ENCODE data around the gene ZIC1. TPM values are rescaled to one million over a fixed set of nuclear protein-coding genes. Genes with fewer than 3 reads are reported as not detected.

Gene ZIC1
- total RNA-seq, 2 donors from 2014 or later: not detected

DNA sequence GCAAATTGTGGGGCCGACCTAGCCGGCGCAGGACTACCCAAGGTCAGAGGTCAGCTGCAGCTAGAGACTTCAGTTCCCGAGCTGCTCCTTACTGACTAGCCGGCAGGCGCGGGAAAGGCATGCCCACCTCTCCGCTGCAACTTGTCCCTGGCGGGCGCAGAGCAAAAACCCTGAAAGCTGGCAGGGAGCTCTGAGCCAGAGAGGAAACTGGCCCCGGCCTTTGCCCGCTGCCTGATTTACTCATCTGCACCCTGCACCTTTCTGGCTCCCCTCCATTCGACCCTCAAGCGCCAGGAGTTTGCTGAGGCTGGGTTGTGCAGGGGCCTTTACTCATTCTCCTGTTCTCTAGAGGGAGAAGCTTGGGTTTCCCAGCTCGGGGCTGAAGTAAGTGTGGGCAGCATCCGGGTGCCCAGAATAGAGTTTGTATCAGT is 4.3 kb upstream of the ZIC1 start:
- Mint-ChIP-seq H3K4me3 (no peak overlapping the region), H3K27ac (no peak overlapping the region), H3K4me1 (ENCODE audit: low read depth) (peaks cover 10% of the 10 kb centered on the region), H3K9me3 (peaks cover 2 to 3% of the 10 kb centered on the region in 2 donors), H3K27me3 (ENCODE audit: low read depth) (peaks cover 88% of the 10 kb centered on the region), H3K36me3 (ENCODE audit: insufficient read depth in 2 of 2) (peaks cover 16% of the 10 kb centered on the region in 2 donors)
- DNase-seq (no peak), ATAC-seq (replicated peaks in 1 of 2) (no peak)

DNA sequence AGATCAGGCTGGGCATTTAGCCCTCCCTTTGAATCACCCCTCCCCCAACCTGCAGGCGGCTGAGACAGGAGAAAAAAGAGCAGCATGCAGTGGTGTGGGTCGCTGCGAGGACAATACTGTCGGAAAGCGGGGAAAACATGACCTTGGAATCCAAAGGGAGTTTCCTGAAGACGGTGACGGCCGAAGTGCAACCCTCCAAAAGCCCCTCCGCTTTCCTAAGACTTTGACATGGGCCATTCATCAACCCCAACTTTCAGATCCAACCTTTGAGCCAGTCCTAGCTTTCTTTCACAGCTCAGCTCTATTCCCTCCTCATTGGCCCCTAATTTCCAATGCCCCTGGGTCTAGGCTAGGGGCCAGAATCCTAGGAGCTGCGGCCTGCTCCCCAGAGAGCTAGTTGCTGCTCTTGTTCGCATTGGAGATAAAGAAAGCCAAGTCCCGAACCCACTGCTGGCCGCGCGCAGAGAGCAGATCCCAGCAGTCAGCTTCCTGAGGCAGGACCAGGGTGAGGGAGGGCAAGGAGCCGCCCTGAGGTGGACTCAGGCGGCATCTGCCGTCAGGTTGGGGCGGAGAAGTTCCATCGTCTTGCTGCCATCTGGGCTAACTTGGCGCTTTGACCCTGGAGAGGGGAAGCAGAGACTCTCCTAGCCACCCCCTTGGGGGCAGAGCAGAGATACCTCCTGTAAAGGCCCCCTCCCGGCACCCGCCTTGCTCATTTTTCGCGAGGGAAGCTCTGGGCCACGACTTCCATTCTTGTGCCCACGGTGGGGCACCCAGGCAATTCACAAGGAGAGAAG is 3.7 kb upstream of the ZIC1 start:
- no peak for DNase-seq
- peaks cover 16% of the 10 kb centered on the region in 2 donors for H3K36me3 Mint-ChIP-seq (ENCODE audit: insufficient read depth in 2 of 2)
- H3K4me3 Mint-ChIP-seq: no peak overlapping the region
- peaks cover 86% of the 10 kb centered on the region for H3K27me3 Mint-ChIP-seq (ENCODE audit: low read depth)
- no peak for ATAC-seq (replicated peaks in 1 of 2)
- peaks cover 10% of the 10 kb centered on the region for H3K4me1 Mint-ChIP-seq (ENCODE audit: low read depth)
- H3K9me3 Mint-ChIP-seq: peaks cover 2 to 3% of the 10 kb centered on the region in 2 donors
- no peak overlapping the region for H3K27ac Mint-ChIP-seq

DNA sequence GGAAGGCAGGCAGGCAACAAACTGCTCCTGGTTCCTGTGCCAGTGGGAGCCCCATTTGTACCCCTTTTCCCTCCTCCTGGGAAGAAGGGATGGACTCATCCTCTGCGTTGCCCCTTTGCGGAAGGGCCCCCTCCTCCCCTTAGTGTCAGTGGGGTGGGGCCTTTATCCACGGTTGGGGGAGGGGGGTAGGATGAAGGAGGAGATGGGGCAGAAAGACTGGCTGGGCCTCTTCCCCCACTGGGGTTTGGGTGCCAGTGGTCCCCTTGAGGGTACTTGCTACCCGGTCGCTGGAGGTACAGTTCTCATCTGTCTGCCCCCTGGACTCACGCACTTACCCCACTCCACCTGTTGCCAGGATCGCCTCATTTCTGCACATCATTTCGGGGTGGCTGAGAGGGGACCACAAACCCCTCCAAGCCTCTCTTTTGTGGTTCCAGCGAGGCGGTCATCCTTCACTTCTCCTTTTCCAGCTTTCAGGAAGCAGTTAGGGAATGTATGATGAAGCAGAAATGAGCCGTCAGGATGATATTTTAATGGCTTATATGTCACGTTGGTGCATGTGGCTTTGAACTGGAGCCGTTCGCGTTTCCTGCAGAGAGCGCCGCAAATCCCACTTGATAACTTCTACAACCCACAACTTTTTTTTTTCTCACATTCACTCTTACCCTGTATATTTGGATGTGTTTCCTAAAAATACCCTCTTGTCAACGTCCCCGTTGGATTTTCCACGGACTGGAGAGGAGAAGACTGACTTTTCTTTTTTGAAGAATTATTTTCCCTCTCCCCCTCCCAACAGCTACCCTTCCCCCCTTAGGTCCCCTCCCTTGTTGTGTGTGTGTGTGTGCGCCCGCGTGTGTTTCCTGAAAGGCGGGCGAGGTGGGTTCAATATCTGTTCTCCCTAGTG is 2.9 kb upstream of the ZIC1 start, which contains the start of gene ZIC4:
Gene ZIC4 (minus strand): TSS at position 516 of the 904 bp plus-strand sequence. CDS start 3,746 bp downstream, outside the sequence.
- H3K9me3 Mint-ChIP-seq: peaks cover 2 to 3% of the 10 kb centered on the region in 2 donors
- H3K36me3 Mint-ChIP-seq (ENCODE audit: insufficient read depth in 2 of 2): peaks cover 16% of the 10 kb centered on the region in 2 donors
- peaks cover 84% of the 10 kb centered on the region for H3K27me3 Mint-ChIP-seq (ENCODE audit: low read depth)
- H3K4me1 Mint-ChIP-seq (ENCODE audit: low read depth): peaks cover 17% of the 10 kb centered on the region
- ATAC-seq (replicated peaks in 1 of 2) (no peak), DNase-seq (no peak)
- H3K4me3 Mint-ChIP-seq: no peak within 1 kb of the TSS
- H3K27ac Mint-ChIP-seq: peak within 1 kb of the TSS; percentile 2

DNA sequence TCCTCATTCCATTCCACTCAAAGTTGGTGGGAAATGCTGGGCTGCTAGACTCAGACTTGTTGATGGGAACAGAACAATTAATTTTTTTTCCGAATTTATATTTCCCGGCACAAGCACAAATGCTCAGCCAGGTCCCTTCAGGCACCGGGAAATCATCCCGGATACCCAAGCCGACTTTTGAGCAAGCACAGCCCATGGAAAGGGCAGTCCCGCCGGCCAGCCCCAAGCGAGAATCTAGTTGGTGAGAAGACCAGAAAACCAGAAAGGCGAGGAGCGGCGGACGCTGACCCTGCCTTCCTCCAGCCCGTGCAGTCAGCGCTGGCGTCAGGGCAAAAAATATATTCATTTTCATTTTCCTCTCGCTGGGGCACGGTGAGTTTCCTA is 2.1 kb upstream of the ZIC1 start:
- Mint-ChIP-seq H3K4me1 (ENCODE audit: low read depth) (peaks cover 23% of the 10 kb centered on the region), H3K27ac (peak overlapping the region; percentile 2), H3K4me3 (no peak overlapping the region), H3K27me3 (ENCODE audit: low read depth) (peaks cover 83% of the 10 kb centered on the region), H3K36me3 (ENCODE audit: insufficient read depth in 2 of 2) (peaks cover 16 to 18% of the 10 kb centered on the region in 2 donors), H3K9me3 (peaks cover 2 to 6% of the 10 kb centered on the region in 2 donors)
- ATAC-seq (replicated peaks in 1 of 2) (no peak), DNase-seq (no peak)

DNA sequence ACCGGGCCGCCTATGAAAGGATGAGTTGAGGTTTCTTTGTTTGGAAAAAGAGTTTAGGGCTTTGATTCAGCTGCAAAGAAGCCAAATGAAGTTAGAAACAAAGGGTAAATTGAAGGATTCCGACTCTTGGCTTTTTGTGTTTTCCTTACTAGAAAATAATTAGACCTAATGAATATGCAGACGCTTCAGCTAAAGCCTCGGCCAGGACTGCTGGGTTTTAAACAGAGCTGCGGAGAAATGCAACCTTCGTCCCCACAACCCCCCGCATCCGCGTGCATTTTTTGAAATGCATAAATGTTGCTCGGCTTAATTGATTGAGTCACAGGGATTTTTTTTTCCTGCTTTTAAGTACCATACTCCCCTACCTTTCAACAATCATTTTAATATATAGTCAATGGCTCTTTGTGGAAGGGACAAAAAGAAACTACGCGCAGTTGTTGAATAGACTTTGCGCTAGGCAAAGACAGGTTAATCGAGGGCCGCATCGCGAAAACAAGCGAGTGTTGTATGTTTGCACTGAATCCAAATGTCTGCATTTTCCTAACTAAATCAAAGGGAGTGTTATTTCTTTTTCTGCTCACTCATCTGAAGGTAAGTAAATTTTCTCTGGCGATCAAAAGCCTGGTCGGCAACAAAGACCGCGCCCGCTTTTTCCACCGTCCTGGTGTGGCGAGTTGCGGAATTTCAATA is 1.5 kb upstream of the ZIC1 start:
- ATAC-seq (replicated peaks in 1 of 2) (no peak), DNase-seq (no peak)
- peak overlapping the region; percentile 2 for H3K27ac Mint-ChIP-seq
- H3K4me3 Mint-ChIP-seq: no peak overlapping the region
- H3K27me3 Mint-ChIP-seq (ENCODE audit: low read depth): peaks cover 82% of the 10 kb centered on the region
- peaks cover 16 to 21% of the 10 kb centered on the region in 2 donors for H3K36me3 Mint-ChIP-seq (ENCODE audit: insufficient read depth in 2 of 2)
- H3K9me3 Mint-ChIP-seq: peaks cover 2 to 6% of the 10 kb centered on the region in 2 donors
- peaks cover 23% of the 10 kb centered on the region for H3K4me1 Mint-ChIP-seq (ENCODE audit: low read depth)

DNA sequence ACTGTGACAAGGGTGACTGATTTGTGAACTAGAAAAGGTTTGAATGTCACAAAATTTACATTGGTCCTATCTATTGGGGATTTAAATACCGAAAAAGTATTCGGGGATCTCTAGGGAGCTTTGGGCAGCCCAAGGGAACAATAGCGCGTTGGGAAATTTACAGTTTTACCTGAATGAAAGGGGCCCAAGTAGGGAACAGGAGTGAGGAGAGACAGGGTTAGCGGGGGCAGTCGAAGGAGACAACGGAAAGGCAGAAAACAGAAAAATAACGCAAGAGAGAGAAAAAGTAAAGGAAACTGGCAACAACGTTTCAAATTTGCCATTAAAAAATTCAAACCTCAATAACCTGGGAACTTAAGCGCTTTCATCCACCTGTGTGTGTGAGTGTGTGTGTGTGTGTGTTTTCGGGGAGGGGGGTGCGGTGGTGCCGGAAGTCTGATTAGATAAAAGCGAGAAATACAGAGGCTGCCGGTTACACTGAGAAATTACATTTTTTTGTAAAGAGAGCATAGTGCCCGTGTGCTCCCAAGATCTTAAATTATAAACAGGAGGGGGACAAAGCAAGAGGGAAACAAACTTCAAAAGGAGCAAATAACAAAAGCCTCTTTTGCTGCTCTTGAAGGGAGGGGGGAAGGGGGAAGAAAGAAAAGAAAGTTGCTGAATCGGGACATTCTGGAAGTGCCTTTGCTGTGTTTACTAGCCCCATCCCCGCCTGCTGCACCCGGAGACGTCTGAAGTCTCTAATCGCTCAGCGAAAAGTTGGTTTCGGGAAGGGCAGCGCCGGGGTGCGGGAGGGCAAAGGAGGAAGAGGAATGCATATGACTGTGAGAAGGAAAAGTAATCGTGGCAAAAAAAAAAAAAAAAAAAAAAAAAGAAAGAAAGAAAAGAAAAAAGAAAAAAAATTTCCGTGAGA is 721 bp upstream of the ZIC1 start:
- ATAC-seq (replicated peaks in 1 of 2): no peak
- H3K27ac Mint-ChIP-seq: peak overlapping the region; percentile 89
- peaks cover 28% of the 10 kb centered on the region for H3K4me1 Mint-ChIP-seq (ENCODE audit: low read depth)
- no peak for DNase-seq
- peaks cover 19 to 22% of the 10 kb centered on the region in 2 donors for H3K36me3 Mint-ChIP-seq (ENCODE audit: insufficient read depth in 2 of 2)
- peaks cover 83% of the 10 kb centered on the region for H3K27me3 Mint-ChIP-seq (ENCODE audit: low read depth)
- H3K9me3 Mint-ChIP-seq: peaks cover 3 to 6% of the 10 kb centered on the region in 2 donors
- H3K4me3 Mint-ChIP-seq: peak overlapping the region; percentile 27 to 48

DNA sequence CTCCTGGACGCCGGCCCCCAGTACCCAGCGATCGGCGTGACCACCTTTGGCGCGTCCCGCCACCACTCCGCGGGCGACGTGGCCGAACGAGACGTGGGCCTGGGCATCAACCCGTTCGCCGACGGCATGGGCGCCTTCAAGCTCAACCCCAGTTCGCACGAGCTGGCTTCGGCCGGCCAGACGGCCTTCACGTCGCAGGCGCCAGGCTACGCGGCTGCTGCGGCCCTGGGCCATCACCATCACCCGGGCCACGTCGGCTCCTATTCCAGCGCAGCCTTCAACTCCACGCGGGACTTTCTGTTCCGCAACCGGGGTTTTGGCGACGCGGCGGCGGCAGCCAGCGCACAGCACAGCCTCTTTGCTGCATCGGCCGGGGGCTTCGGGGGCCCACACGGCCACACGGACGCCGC is 956 bp downstream of the ZIC1 start:
- Mint-ChIP-seq H3K27ac (no peak overlapping the region), H3K9me3 (peaks cover 4 to 6% of the 10 kb centered on the region in 2 donors), H3K36me3 (ENCODE audit: insufficient read depth in 2 of 2) (peaks cover 22 to 23% of the 10 kb centered on the region in 2 donors), H3K4me3 (peak overlapping the region in 1 of 2 donors; percentile 59), H3K27me3 (ENCODE audit: low read depth) (peaks cover 82% of the 10 kb centered on the region), H3K4me1 (ENCODE audit: low read depth) (peaks cover 31% of the 10 kb centered on the region)
- DNase-seq (no peak), ATAC-seq (replicated peaks in 1 of 2) (no peak)

DNA sequence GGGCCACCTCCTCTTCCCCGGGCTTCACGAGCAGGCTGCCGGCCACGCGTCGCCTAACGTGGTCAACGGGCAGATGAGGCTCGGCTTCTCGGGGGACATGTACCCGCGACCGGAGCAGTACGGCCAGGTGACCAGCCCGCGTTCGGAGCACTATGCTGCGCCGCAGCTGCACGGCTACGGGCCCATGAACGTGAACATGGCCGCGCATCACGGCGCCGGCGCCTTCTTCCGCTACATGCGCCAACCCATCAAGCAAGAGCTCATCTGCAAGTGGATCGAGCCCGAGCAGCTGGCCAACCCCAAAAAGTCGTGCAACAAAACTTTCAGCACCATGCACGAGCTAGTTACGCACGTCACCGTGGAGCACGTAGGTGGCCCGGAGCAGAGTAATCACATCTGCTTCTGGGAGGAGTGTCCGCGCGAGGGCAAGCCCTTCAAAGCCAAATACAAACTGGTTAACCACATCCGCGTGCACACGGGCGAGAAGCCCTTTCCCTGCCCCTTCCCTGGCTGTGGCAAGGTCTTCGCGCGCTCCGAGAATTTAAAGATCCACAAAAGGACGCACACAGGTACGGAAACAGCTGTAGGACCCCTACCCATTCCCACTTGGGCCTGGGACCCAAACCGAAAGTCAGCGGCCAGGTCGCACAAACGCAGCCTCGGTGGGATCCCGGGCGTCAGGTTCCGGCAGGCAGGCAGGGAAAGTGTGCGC is 1.5 kb downstream of the ZIC1 start:
- no peak for DNase-seq
- ATAC-seq (replicated peaks in 1 of 2): peak in 1 of 2 donors; percentile 36
- H3K9me3 Mint-ChIP-seq: peaks cover 4 to 6% of the 10 kb centered on the region in 2 donors
- peaks cover 82% of the 10 kb centered on the region for H3K27me3 Mint-ChIP-seq (ENCODE audit: low read depth)
- H3K4me3 Mint-ChIP-seq: peak overlapping the region; percentile 59 to 80
- peaks cover 22 to 23% of the 10 kb centered on the region in 2 donors for H3K36me3 Mint-ChIP-seq (ENCODE audit: insufficient read depth in 2 of 2)
- no peak overlapping the region for H3K27ac Mint-ChIP-seq
- peaks cover 31% of the 10 kb centered on the region for H3K4me1 Mint-ChIP-seq (ENCODE audit: low read depth)

DNA sequence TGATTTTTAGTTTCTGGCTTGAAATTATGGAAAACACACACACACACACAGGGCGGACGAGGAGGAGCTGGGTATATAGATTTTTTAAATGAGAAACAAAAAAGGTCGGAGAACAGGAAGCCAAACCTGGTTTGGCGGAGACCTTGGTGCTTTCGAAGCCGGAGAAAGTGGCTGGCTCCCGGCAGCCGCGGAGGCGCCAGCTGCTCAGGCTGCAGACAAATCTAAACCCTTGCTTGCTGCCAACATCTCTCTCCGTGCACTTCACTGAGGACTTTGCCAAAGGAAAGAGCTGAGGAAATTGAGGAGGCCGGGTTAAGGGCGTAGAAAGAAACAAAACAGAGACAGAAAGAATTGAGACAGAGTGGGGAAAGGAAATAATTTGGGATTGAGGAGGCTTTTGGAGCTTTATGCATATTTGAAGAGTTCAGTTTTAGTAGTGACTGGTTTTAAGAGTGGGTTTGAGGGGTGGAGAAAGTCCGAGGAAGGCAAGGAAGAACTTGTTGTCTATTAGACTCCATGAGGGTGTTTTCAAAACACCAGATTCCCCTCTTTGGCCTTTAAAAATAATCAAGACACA is 2.2 kb downstream of the ZIC1 start:
- DNase-seq: no peak
- Mint-ChIP-seq H3K4me1 (ENCODE audit: low read depth) (peaks cover 31% of the 10 kb centered on the region), H3K27me3 (ENCODE audit: low read depth) (peaks cover 76% of the 10 kb centered on the region), H3K4me3 (peak overlapping the region; percentile 59 to 80), H3K27ac (peak overlapping the region; percentile 80), H3K9me3 (peaks cover 4 to 6% of the 10 kb centered on the region in 2 donors), H3K36me3 (ENCODE audit: insufficient read depth in 2 of 2) (peaks cover 21 to 23% of the 10 kb centered on the region in 2 donors)
- no peak for ATAC-seq (replicated peaks in 1 of 2)

DNA sequence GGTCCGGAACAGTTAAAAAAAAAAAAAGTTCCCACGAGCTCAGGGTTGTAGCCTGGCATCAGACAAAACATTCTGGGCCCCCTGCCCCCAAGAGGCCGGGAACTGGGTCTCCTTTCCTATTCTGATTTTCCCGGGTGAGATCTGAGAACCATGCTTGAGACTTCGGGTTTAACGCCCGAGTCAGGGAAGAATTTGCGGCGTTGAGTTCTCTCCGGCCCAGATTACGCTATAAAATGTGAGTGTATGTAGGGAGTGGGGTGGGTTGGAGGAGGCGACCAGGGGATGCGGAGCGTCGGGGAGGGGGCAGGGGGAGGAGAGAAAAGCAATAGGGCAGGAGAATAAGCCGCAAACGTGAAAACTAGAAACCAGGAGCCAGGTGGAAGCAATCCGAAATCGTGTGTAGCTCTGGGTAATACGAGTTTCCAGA is 2.7 kb downstream of the ZIC1 start:
- Mint-ChIP-seq H3K9me3 (peaks cover 4 to 6% of the 10 kb centered on the region in 2 donors), H3K36me3 (ENCODE audit: insufficient read depth in 2 of 2) (peaks cover 16 to 23% of the 10 kb centered on the region in 2 donors), H3K27ac (peak overlapping the region; percentile 80), H3K27me3 (ENCODE audit: low read depth) (peaks cover 72% of the 10 kb centered on the region), H3K4me1 (ENCODE audit: low read depth) (peaks cover 31% of the 10 kb centered on the region), H3K4me3 (peak overlapping the region; percentile 59 to 80)
- DNase-seq (no peak), ATAC-seq (replicated peaks in 1 of 2) (no peak)

DNA sequence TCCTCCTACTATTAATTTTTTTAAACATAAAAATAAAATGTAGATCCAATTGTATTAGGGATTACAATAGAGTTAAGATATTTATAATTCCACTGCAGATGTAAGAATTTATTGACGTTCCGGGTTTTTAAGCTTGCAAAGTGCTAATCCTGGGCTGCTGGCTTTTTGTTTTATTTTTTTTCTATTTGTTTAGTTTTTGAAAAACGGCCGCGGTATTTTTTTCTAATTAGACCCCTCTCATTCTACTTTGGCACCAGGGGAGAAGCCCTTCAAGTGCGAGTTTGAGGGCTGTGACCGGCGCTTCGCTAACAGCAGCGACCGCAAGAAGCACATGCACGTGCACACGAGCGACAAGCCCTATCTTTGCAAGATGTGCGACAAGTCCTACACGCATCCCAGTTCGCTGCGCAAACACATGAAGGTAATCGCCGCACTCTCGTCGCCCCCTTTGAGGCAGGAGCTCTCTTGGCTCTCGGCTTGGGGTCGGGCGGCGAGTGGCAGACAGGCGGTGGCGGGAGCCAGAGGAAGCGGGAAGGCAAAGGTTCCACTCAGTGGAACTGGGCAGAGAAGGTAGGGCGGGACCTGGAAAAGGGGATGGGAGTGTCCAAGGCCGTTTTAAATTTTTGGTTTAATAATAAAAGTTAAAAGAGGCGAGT is 3.2 kb downstream of the ZIC1 start:
- peak overlapping the region; percentile 54 for H3K27ac Mint-ChIP-seq
- peak overlapping the region; percentile 40 to 70 for H3K4me3 Mint-ChIP-seq
- peaks cover 31% of the 10 kb centered on the region for H3K4me1 Mint-ChIP-seq (ENCODE audit: low read depth)
- DNase-seq: no peak
- H3K27me3 Mint-ChIP-seq (ENCODE audit: low read depth): peaks cover 74% of the 10 kb centered on the region
- ATAC-seq (replicated peaks in 1 of 2): no peak
- peaks cover 4 to 6% of the 10 kb centered on the region in 2 donors for H3K9me3 Mint-ChIP-seq
- peaks cover 16 to 23% of the 10 kb centered on the region in 2 donors for H3K36me3 Mint-ChIP-seq (ENCODE audit: insufficient read depth in 2 of 2)
